GM12878 (cell line): ENCODE measurements around the gene FABP1. TPM values are rescaled to one million over a fixed set of nuclear protein-coding genes. Genes with fewer than 3 reads are reported as not detected.

Source experiments
- ATAC-seq: fragments of 200-7000 bp; cut with Tn5 transposase; 3 replicates; pipeline ENCODE4 v1.9.1; 2020; ENCODE audit warnings: mild to moderate bottlenecking, moderate library complexity
- BruUV-seq: library from RNA; stranded (reverse); fragments of 400-500 nt; replicated peaks from 2 replicates; lab custom pipeline; 2021; lab: Mats Ljungman, UMichigan
- CTCF ChIA-PET: fragments of 300-600 bp; sonication (Branson Sonifier 250); formaldehyde crosslinking; extraction: SDS; loops from one replicate; lab custom pipeline; 2021; ENCODE audit warnings: inconsistent platforms; lab: Yijun Ruan, JAX
- POLR2A ChIA-PET: fragments of 350-600 bp; formaldehyde crosslinking; extraction: SDS; loops from one replicate; lab custom pipeline; 2021; ENCODE audit warnings: inconsistent platforms; lab: Charles Lee
- RAD21 ChIA-PET: fragments of 300-600 bp; sonication (Branson Sonifier 250); formaldehyde crosslinking; loops from one replicate; lab custom pipeline; 2023; ENCODE audit warnings: antibody characterized with exemption; ENCODE audit not compliant: unreplicated experiment; lab: Charles Lee
- SMC1A ChIA-PET: fragments of 300-600 bp; sonication (Branson Sonifier 250); formaldehyde crosslinking; loops from one replicate; lab custom pipeline; 2023; ENCODE audit not compliant: unreplicated experiment, uncharacterized antibody; lab: Charles Lee
- DNase-seq: peaks from one replicate; pipeline ENCODE4 v3.0.0-alpha.2; 2011; ENCODE audit warnings: low read depth, low spot score
- FAIRE-seq: peaks from 3 replicates; lab custom pipeline; 2011; peaks lifted over from hg19 to GRCh38; lab: Jason Lieb, UNC
- H2AFZ ChIP-seq: 2 replicates; pipeline ENCODE4 v1.6.0; 2011; ENCODE audit warnings: low read depth, low read length, control low read depth; ENCODE audit not compliant: control insufficient read depth
- H3K27ac ChIP-seq: 2 replicates; pipeline ENCODE4 v1.5.1; 2011; ENCODE audit warnings: control low read depth; ENCODE audit not compliant: control insufficient read depth, insufficient read depth
- H3K27me3 ChIP-seq, 2 experiments: replicated peaks in 1 of 2; 2 replicates each; pipeline versions ENCODE4 v1.6.0 to v1.6.1; 2011; ENCODE audit warnings: low read length in 1 of 2; ENCODE audit not compliant: control insufficient read depth in 2 of 2, insufficient read depth in 2 of 2
- H3K36me3 ChIP-seq, 2 experiments: 2 replicates each; pipeline ENCODE4 v1.5.1; 2011; ENCODE audit warnings: low read length in 1 of 2; ENCODE audit not compliant: control insufficient read depth in 2 of 2, insufficient read depth in 2 of 2
- H3K4me1 ChIP-seq: 2 replicates; pipeline ENCODE4 v1.6.1; 2011; ENCODE audit warnings: mild to moderate bottlenecking, low read length, moderate library complexity, mixed read lengths; ENCODE audit not compliant: control insufficient read depth, insufficient read depth
- H3K4me2 ChIP-seq: 2 replicates; pipeline ENCODE4 v1.6.0; 2011; ENCODE audit warnings: control low read depth; ENCODE audit not compliant: control insufficient read depth, insufficient read depth
- H3K4me3 ChIP-seq: fragments of 200-600 bp; sonication (generic); 2 replicates; pipeline ENCODE4 v1.5.1; 2016
- H3K79me2 ChIP-seq: 2 replicates; pipeline ENCODE4 v1.6.0; 2011; ENCODE audit warnings: low read length; ENCODE audit not compliant: control insufficient read depth, insufficient read depth
- H3K9ac ChIP-seq: 2 replicates; pipeline ENCODE4 v1.8.0; 2011; ENCODE audit warnings: low read length, control low read depth, mixed read lengths; ENCODE audit not compliant: control insufficient read depth, insufficient read depth
- H3K9me3 ChIP-seq: replicated peaks from 3 replicates; pipeline ENCODE4 v1.5.1; 2011; ENCODE audit warnings: mild to moderate bottlenecking, low read length; ENCODE audit not compliant: control insufficient read depth, insufficient read depth
- H4K20me1 ChIP-seq: 2 replicates; pipeline ENCODE4 v1.6.0; 2011; ENCODE audit not compliant: control insufficient read depth, insufficient read depth
- CHD2 ChIP-seq: IDR thresholded peaks from 2 replicates; pipeline ENCODE4 v1.6.1; 2011; ENCODE audit warnings: low read depth, low read length, improper control_type of control experiment, borderline replicate concordance
- EED ChIP-seq: sonication (generic); IDR thresholded peaks from 2 replicates; pipeline ENCODE4 v1.6.1; 2016; ENCODE audit warnings: antibody characterized with exemption, low read depth
- YY1 ChIP-seq: IDR thresholded peaks from 2 replicates; pipeline ENCODE4 v1.6.1; 2011; ENCODE audit warnings: low read depth, mild to moderate bottlenecking, low read length
- WGBS: methylation state at CpG from one replicate; pipeline ENCODE4 v1.1.6; 2016; ENCODE audit warnings: low lambda C conversion rate; ENCODE audit not compliant: insufficient replicate concordance, insufficient coverage; ENCODE audit errors: missing lambda C conversion rate; 5-methylcytosine and 5-hydroxymethylcytosine counted together
- in situ Hi-C: fragments of 300-500 bp; cut with MboI; formaldehyde crosslinking; loops from 9 replicates; pipeline ENCODE4 v1.14.3; 2018; ENCODE audit warnings: mixed read lengths
- intact Hi-C: fragments of 100-400 bp; cut with micrococcal nuclease; formaldehyde crosslinking; loops from one replicate; pipeline ENCODE4 v1.14.2; 2022; ENCODE audit not compliant: unreplicated experiment
- polyA plus RNA-seq, 11 experiments: library from polyadenylated mRNA; depleted of rRNA in 4 of 11; unstranded in 6 of 11; stranded (reverse) in 5 of 11; fragments of >200 nt; fragmentation: Nextera tagmentation in 4 of 11; fragmentation: Illumina TruSeq in 1 of 11; extraction: Ambion mirVana in 4 of 11; extraction: Trizol in 1 of 11; gene quantifications; 1 replicate in 1 of 11; 2 replicates in 10 of 11; pipeline versions ENCODE4 v1.2.1 to v1.2.3, GENCODE V29; 2011 to 2016; ENCODE audit warnings: inconsistent platforms in 2 of 11, missing spikeins in 2 of 11, low read depth in 1 of 11
- total RNA-seq, 4 experiments: library from RNA; depleted of rRNA in 3 of 4; stranded (reverse); fragments of >200 nt in 3 of 4; fragmentation: Illumina TruSeq in 1 of 4; extraction: Trizol in 1 of 4; gene quantifications; 2 replicates each; pipeline versions ENCODE4 v1.2.1 to v1.2.3, GENCODE V29; 2013 to 2021
- TF ChIP-seq, protein P1 (sequence below): fragments of 450-650 bp; IDR thresholded peaks from 2 replicates; pipeline ENCODE4 v1.6.1; 2017; ENCODE audit warnings: mild to moderate bottlenecking, low read depth, inconsistent platforms; ENCODE audit not compliant: poor library complexity, severe bottlenecking
- TF ChIP-seq, protein P2 (sequence below): fragments of 450-650 bp; IDR thresholded peaks from 2 replicates; pipeline ENCODE4 v1.6.1; 2017; ENCODE audit warnings: mild to moderate bottlenecking
- TF ChIP-seq, protein P3 (sequence below): fragments of 450-650 bp; IDR thresholded peaks from 2 replicates; pipeline ENCODE4 v1.6.1; 2016; ENCODE audit warnings: mild to moderate bottlenecking, moderate library complexity, borderline replicate concordance

FABP1 gene
- total and polyA plus RNA-seq, 10 of the 15 experiments (the other 5 are each of a cell fraction or from before 2014, with no cell fraction given) = not detected

DNA sequence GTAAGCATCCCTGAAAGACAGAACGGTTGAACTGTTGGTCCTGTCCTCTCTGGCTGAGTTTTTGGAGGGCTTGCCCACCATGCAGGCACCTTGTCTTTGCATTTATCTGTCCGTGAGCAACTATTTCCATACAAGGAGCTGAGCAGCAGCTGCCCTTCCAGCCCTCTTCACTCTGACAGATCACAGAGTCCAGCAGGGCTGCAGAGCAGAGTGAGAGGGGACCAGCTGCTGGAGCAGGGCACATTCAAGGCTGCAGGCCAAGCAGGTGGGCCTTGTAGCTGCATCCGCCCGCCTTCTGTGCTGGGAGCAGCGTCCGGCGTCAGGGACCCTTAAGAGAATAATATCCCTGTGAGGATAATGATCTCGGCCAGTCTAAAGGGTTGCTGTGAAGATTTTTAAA lies 50.8 kb downstream of the FABP1 start:
- ChIA-PET POLR2A (no interaction called here), SMC1A (no interaction called here), RAD21 (no interaction called here), CTCF (interaction anchor here (1.2 to 2.1 kb wide), 3 partner anchors 13 to 17 kb away, joined by 3 to 11 read pairs (median 5); no protein-coding TSS in a partner anchor)
- H3K4me2 ChIP-seq = no peak overlapping the region
- H3K9me3 ChIP-seq = no peaks in the 10 kb centered on the region
- ATAC-seq (no peak), DNase-seq (no peak), FAIRE-seq (no peak)
- intact Hi-C loops (no loop called here), in situ Hi-C loops (no loop called here)
- H3K79me2 ChIP-seq = no peaks in the 10 kb centered on the region
- BruUV-seq = no TSS peak
- H3K9ac ChIP-seq = no peak overlapping the region
- no peak for TF ChIP-seq YY1
- TF ChIP-seq, protein P1, sequence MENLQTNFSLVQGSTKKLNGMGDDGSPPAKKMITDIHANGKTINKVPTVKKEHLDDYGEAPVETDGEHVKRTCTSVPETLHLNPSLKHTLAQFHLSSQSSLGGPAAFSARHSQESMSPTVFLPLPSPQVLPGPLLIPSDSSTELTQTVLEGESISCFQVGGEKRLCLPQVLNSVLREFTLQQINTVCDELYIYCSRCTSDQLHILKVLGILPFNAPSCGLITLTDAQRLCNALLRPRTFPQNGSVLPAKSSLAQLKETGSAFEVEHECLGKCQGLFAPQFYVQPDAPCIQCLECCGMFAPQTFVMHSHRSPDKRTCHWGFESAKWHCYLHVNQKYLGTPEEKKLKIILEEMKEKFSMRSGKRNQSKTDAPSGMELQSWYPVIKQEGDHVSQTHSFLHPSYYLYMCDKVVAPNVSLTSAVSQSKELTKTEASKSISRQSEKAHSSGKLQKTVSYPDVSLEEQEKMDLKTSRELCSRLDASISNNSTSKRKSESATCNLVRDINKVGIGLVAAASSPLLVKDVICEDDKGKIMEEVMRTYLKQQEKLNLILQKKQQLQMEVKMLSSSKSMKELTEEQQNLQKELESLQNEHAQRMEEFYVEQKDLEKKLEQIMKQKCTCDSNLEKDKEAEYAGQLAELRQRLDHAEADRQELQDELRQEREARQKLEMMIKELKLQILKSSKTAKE = no peak
- no peak for TF ChIP-seq EED
- TF ChIP-seq, protein P2, sequence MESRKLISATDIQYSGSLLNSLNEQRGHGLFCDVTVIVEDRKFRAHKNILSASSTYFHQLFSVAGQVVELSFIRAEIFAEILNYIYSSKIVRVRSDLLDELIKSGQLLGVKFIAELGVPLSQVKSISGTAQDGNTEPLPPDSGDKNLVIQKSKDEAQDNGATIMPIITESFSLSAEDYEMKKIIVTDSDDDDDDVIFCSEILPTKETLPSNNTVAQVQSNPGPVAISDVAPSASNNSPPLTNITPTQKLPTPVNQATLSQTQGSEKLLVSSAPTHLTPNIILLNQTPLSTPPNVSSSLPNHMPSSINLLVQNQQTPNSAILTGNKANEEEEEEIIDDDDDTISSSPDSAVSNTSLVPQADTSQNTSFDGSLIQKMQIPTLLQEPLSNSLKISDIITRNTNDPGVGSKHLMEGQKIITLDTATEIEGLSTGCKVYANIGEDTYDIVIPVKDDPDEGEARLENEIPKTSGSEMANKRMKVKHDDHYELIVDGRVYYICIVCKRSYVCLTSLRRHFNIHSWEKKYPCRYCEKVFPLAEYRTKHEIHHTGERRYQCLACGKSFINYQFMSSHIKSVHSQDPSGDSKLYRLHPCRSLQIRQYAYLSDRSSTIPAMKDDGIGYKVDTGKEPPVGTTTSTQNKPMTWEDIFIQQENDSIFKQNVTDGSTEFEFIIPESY = no peak
- no peak for TF ChIP-seq CHD2
- TF ChIP-seq, protein P3, sequence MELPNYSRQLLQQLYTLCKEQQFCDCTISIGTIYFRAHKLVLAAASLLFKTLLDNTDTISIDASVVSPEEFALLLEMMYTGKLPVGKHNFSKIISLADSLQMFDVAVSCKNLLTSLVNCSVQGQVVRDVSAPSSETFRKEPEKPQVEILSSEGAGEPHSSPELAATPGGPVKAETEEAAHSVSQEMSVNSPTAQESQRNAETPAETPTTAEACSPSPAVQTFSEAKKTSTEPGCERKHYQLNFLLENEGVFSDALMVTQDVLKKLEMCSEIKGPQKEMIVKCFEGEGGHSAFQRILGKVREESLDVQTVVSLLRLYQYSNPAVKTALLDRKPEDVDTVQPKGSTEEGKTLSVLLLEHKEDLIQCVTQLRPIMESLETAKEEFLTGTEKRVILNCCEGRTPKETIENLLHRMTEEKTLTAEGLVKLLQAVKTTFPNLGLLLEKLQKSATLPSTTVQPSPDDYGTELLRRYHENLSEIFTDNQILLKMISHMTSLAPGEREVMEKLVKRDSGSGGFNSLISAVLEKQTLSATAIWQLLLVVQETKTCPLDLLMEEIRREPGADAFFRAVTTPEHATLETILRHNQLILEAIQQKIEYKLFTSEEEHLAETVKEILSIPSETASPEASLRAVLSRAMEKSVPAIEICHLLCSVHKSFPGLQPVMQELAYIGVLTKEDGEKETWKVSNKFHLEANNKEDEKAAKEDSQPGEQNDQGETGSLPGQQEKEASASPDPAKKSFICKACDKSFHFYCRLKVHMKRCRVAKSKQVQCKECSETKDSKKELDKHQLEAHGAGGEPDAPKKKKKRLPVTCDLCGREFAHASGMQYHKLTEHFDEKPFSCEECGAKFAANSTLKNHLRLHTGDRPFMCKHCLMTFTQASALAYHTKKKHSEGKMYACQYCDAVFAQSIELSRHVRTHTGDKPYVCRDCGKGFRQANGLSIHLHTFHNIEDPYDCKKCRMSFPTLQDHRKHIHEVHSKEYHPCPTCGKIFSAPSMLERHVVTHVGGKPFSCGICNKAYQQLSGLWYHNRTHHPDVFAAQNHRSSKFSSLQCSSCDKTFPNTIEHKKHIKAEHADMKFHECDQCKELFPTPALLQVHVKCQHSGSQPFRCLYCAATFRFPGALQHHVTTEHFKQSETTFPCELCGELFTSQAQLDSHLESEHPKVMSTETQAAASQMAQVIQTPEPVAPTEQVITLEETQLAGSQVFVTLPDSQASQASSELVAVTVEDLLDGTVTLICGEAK = no peak
- WGBS = 58% methylated on average over 8 of the region's 8 CpGs
- H2AFZ ChIP-seq = no peak overlapping the region
- no peaks in the 10 kb centered on the region for H3K4me1 ChIP-seq
- H3K27ac ChIP-seq = no peak overlapping the region
- no peaks in the 10 kb centered on the region for H3K36me3 ChIP-seq
- no peak overlapping the region for H3K4me3 ChIP-seq
- no peaks in the 10 kb centered on the region for H4K20me1 ChIP-seq
- H3K27me3 ChIP-seq = peaks cover 0 to 2% of the 10 kb centered on the region in 2 experiments; a peak in 1 of 4 replicates
